ENCODE data around the gene CAMKMT.

DNA sequence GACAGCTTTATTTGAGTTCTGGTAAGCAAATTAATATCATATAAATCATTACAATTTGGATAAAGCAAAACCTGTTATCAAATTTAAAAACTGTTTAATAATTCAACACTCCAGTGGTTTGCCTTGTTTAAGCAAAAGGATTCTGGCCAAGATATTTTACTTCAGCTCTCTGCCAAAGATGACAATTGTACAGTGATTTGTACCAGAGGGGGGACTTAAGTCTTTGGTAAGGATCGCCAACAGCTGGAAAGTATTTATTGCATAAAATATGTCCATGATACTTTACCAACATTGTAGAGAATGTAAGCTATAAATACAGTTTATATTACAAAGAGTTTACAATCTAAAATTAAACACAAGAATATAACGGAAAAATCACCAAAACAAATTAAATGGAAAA lies 14.2 kb upstream of the CAMKMT start:
- TF ChIP-seq POLR2A (IDR thresholded peaks at IDR 0.05): no peak
- TF ChIP-seq CTCF (IDR thresholded peaks at IDR 0.05): no peak

Data from Peyer's patch (tissue), 4 donors.